Measurements from ENCODE around the gene GRIA3.
"Not testable (repeated sequence)": the region's sequence is repeated elsewhere in the genome, so short reads cannot be mapped to it uniquely, and the experiment has no call there.

Gene GRIA3

GRCh38 chrX:123493857-123494256 is 309.8 kb downstream of the GRIA3 start:
- DNase-seq (ENCODE audit: low spot score in 2 of 2) (no peak), ATAC-seq (ENCODE audit: low read depth) (no peak)
- Mint-ChIP-seq H3K9me3 (peaks cover 1% of the 10 kb centered on the region), H3K27ac (no peak overlapping the region), H3K4me3 (no peak overlapping the region), H3K4me1 (no peaks in the 10 kb centered on the region), H3K27me3 (peaks cover 2% of the 10 kb centered on the region), H3K36me3 (no peaks in the 10 kb centered on the region)

- Mint-ChIP-seq H3K36me3 (no peaks in the 10 kb centered on the region), H3K27ac (no peak overlapping the region), H3K27me3 (no peaks in the 10 kb centered on the region), H3K9me3 (no peaks in the 10 kb centered on the region), H3K4me1 (no peaks in the 10 kb centered on the region), H3K4me3 (no peak overlapping the region)
- DNase-seq (ENCODE audit: low spot score in 2 of 2) (no peak), ATAC-seq (ENCODE audit: low read depth) (no peak)
Measured at GRCh38 chrX:123499787-123500186, 315.7 kb downstream of the GRIA3 start.

- Mint-ChIP-seq H3K9me3 (peaks cover 2% of the 10 kb centered on the region), H3K36me3 (no peaks in the 10 kb centered on the region), H3K27ac (no peak overlapping the region), H3K4me3 (no peak overlapping the region), H3K27me3 (no peaks in the 10 kb centered on the region), H3K4me1 (no peaks in the 10 kb centered on the region)
- ATAC-seq (ENCODE audit: low read depth) = no peak
- DNase-seq (ENCODE audit: low spot score in 2 of 2) = no peak
Measured at GRCh38 chrX:123504047-123504446, 320.0 kb downstream of the GRIA3 start.

GRCh38 chrX:123504630-123505270 is 320.7 kb downstream of the GRIA3 start:
- Mint-ChIP-seq H3K9me3 (peaks cover 2% of the 10 kb centered on the region), H3K27ac (no peak overlapping the region), H3K4me3 (no peak overlapping the region), H3K27me3 (no peaks in the 10 kb centered on the region), H3K36me3 (no peaks in the 10 kb centered on the region), H3K4me1 (no peaks in the 10 kb centered on the region)
- ATAC-seq (ENCODE audit: low read depth) = no peak
- no peak for DNase-seq (ENCODE audit: low spot score in 2 of 2)

GRCh38 chrX:123513585-123514278 is 329.7 kb downstream of the GRIA3 start:
- Mint-ChIP-seq H3K27me3 (no peaks in the 10 kb centered on the region), H3K4me1 (no peaks in the 10 kb centered on the region), H3K27ac (no peak overlapping the region), H3K36me3 (peaks cover 5% of the 10 kb centered on the region), H3K9me3 (peaks cover 17% of the 10 kb centered on the region), H3K4me3 (peak overlapping the region; percentile 59)
- DNase-seq (ENCODE audit: low spot score in 2 of 2) = no peak
- no peak for ATAC-seq (ENCODE audit: low read depth)

GRCh38 chrX:123514279-123514640 is 330.2 kb downstream of the GRIA3 start:
- H3K27ac Mint-ChIP-seq; H3K36me3 Mint-ChIP-seq; H3K4me1 Mint-ChIP-seq; DNase-seq (ENCODE audit: low spot score in 2 of 2); ATAC-seq (ENCODE audit: low read depth); H3K27me3 Mint-ChIP-seq: not testable (repeated sequence)
- H3K9me3 Mint-ChIP-seq = peaks cover 17% of the 10 kb centered on the region
- peak overlapping the region; percentile 59 for H3K4me3 Mint-ChIP-seq

GRCh38 chrX:123518791-123519190 is 334.7 kb downstream of the GRIA3 start:
- ATAC-seq (ENCODE audit: low read depth) (no peak), DNase-seq (ENCODE audit: low spot score in 2 of 2) (no peak)
- H3K27me3 Mint-ChIP-seq = no peaks in the 10 kb centered on the region
- H3K4me1 Mint-ChIP-seq = no peaks in the 10 kb centered on the region
- H3K36me3 Mint-ChIP-seq = peaks cover 5% of the 10 kb centered on the region
- H3K27ac Mint-ChIP-seq = no peak overlapping the region
- H3K4me3 Mint-ChIP-seq = no peak overlapping the region
- H3K9me3 Mint-ChIP-seq = peaks cover 22% of the 10 kb centered on the region

GRCh38 chrX:123525123-123525725 is 341.1 kb downstream of the GRIA3 start:
- Mint-ChIP-seq H3K27me3 (no peaks in the 10 kb centered on the region), H3K4me3 (no peak overlapping the region), H3K27ac (no peak overlapping the region), H3K36me3 (no peaks in the 10 kb centered on the region), H3K9me3 (peaks cover 8% of the 10 kb centered on the region), H3K4me1 (no peaks in the 10 kb centered on the region)
- no peak for DNase-seq (ENCODE audit: low spot score in 2 of 2)
- ATAC-seq (ENCODE audit: low read depth) = no peak

- not testable (repeated sequence) for H3K27me3 Mint-ChIP-seq; ATAC-seq (ENCODE audit: low read depth); H3K27ac Mint-ChIP-seq; H3K4me3 Mint-ChIP-seq; H3K36me3 Mint-ChIP-seq; DNase-seq (ENCODE audit: low spot score in 2 of 2); H3K4me1 Mint-ChIP-seq
- peaks cover 11% of the 10 kb centered on the region for H3K9me3 Mint-ChIP-seq
Measured at GRCh38 chrX:123530726-123531125, 346.6 kb downstream of the GRIA3 start.

Data from memory B cell (primary cell).